Neural cell (in vitro differentiated cells): Measurements from ENCODE around the gene YPEL1. TPM values are rescaled to one million over a fixed set of nuclear protein-coding genes. Genes with fewer than 3 reads are reported as not detected.

Source experiments
- H2AFZ ChIP-seq: fragments of 200-600, 300-800 bp; sonication (generic), shearing (Covaris generic); 2 replicates; pipeline ENCODE4 v1.6.0; 2014; ENCODE audit warnings: low read depth, mild to moderate bottlenecking, antibody characterized with exemption, low read length, moderate library complexity
- H3F3A ChIP-seq: fragments of 200-600 bp; shearing (Covaris generic); 2 replicates; pipeline ENCODE4 v1.6.1; 2016; ENCODE audit warnings: mild to moderate bottlenecking, moderate library complexity, mixed read lengths, antibody characterized with exemption, low read length; ENCODE audit not compliant: insufficient read depth, poor library complexity, severe bottlenecking
- H3K27ac ChIP-seq: fragments of 200-600, 300-800 bp; sonication (generic), shearing (Covaris generic); 2 replicates; pipeline ENCODE4 v1.5.1; 2014; ENCODE audit warnings: mild to moderate bottlenecking, low read length, moderate library complexity
- H3K27me3 ChIP-seq: fragments of 300-800, 200-600 bp; sonication (generic), shearing (Covaris generic); 2 replicates; pipeline ENCODE4 v1.6.0; 2014; ENCODE audit warnings: mild to moderate bottlenecking, low read depth, low read length, moderate library complexity; ENCODE audit not compliant: insufficient read depth
- H3K36me3 ChIP-seq: fragments of 300-800, 200-600 bp; sonication (generic), shearing (Covaris generic); 2 replicates; pipeline ENCODE4 v1.5.1; 2014; ENCODE audit warnings: mild to moderate bottlenecking, antibody characterized with exemption, low read length, moderate library complexity; ENCODE audit not compliant: insufficient read depth
- H3K4me2 ChIP-seq: fragments of 300-800, 200-600 bp; sonication (generic), shearing (Covaris generic); 2 replicates; pipeline ENCODE4 v1.6.0; 2014; ENCODE audit warnings: mild to moderate bottlenecking, low read length
- H3K4me3 ChIP-seq: fragments of 300-800, 200-600 bp; sonication (generic), shearing (Covaris generic); 2 replicates; pipeline ENCODE4 v1.5.1; 2014; ENCODE audit warnings: mild to moderate bottlenecking, low read length, moderate library complexity
- H3K79me2 ChIP-seq: fragments of 200-600 bp; shearing (Covaris generic); replicated peaks from 2 replicates; pipeline ENCODE4 v1.6.0; 2014; ENCODE audit warnings: mild to moderate bottlenecking, low read length, moderate library complexity; ENCODE audit not compliant: insufficient read depth
- H3K9ac ChIP-seq: fragments of 300-800, 200-600 bp; sonication (generic), shearing (Covaris generic); 2 replicates; pipeline ENCODE4 v1.6.1; 2016; ENCODE audit warnings: mild to moderate bottlenecking, low read length, mixed read lengths
- H3K9me2 ChIP-seq: fragments of 200-600 bp; shearing (Covaris generic); 2 replicates; pipeline ENCODE4 v1.6.1; 2016; ENCODE audit warnings: mild to moderate bottlenecking, low read length, mixed read lengths; ENCODE audit not compliant: insufficient read depth
- H3K9me3 ChIP-seq: fragments of 200-600, 300-800 bp; sonication (generic), shearing (Covaris generic); 2 replicates; pipeline ENCODE4 v1.6.1; 2016; ENCODE audit warnings: mild to moderate bottlenecking, mixed run types, low read length, moderate library complexity, mixed read lengths
- H4K20me1 ChIP-seq: fragments of 200-600 bp; shearing (Covaris generic); 2 replicates; pipeline ENCODE4 v1.6.1; 2016; ENCODE audit warnings: mild to moderate bottlenecking, mixed run types; ENCODE audit not compliant: insufficient read depth
- EP300 ChIP-seq: fragments of 450-650 bp; conservative IDR thresholded peaks from 2 replicates; pipeline ENCODE4 v1.6.1; 2014; ENCODE audit warnings: antibody characterized with exemption, mild to moderate bottlenecking, moderate library complexity; ENCODE audit not compliant: poor library complexity, severe bottlenecking
- MXI1 ChIP-seq: fragments of 450-650 bp; conservative IDR thresholded peaks from 2 replicates; pipeline ENCODE4 v1.6.1; 2014; ENCODE audit warnings: antibody characterized with exemption, mild to moderate bottlenecking; ENCODE audit not compliant: poor library complexity, severe bottlenecking
- POLR2AphosphoS5 ChIP-seq: IDR thresholded peaks from 2 replicates; pipeline ENCODE4 v1.6.1; 2012
- RAD21 ChIP-seq: fragments of 450-650 bp; conservative IDR thresholded peaks from 2 replicates; pipeline ENCODE4 v1.6.1; 2014; ENCODE audit warnings: antibody characterized with exemption, mild to moderate bottlenecking, moderate library complexity
- SMC3 ChIP-seq: fragments of 450-650 bp; conservative IDR thresholded peaks from 2 replicates; pipeline ENCODE4 v1.6.1; 2014; ENCODE audit warnings: antibody characterized with exemption, mild to moderate bottlenecking, moderate library complexity; ENCODE audit not compliant: poor library complexity
- TAF1 ChIP-seq: IDR thresholded peaks from 2 replicates; pipeline ENCODE4 v1.6.1; 2012; ENCODE audit warnings: low read depth
- polyA plus RNA-seq: library from polyadenylated mRNA; depleted of rRNA; stranded (reverse); fragments of >200 nt; gene quantifications from 2 replicates; pipeline ENCODE4 v1.2.3, GENCODE V29; 2014
- TF ChIP-seq, protein P1 (sequence below): fragments of 450-650 bp; IDR thresholded peaks from 2 replicates; pipeline ENCODE4 v1.5.1; 2014; ENCODE audit warnings: antibody characterized with exemption, mild to moderate bottlenecking, moderate library complexity; ENCODE audit not compliant: poor library complexity, severe bottlenecking
- TF ChIP-seq, protein P2 (sequence below): IDR thresholded peaks from 2 replicates; pipeline ENCODE4 v1.6.1; 2012; ENCODE audit warnings: borderline replicate concordance

YPEL1 gene
- polyA plus RNA-seq, 1 donor from 2014 or later = 38.0 TPM

DNA sequence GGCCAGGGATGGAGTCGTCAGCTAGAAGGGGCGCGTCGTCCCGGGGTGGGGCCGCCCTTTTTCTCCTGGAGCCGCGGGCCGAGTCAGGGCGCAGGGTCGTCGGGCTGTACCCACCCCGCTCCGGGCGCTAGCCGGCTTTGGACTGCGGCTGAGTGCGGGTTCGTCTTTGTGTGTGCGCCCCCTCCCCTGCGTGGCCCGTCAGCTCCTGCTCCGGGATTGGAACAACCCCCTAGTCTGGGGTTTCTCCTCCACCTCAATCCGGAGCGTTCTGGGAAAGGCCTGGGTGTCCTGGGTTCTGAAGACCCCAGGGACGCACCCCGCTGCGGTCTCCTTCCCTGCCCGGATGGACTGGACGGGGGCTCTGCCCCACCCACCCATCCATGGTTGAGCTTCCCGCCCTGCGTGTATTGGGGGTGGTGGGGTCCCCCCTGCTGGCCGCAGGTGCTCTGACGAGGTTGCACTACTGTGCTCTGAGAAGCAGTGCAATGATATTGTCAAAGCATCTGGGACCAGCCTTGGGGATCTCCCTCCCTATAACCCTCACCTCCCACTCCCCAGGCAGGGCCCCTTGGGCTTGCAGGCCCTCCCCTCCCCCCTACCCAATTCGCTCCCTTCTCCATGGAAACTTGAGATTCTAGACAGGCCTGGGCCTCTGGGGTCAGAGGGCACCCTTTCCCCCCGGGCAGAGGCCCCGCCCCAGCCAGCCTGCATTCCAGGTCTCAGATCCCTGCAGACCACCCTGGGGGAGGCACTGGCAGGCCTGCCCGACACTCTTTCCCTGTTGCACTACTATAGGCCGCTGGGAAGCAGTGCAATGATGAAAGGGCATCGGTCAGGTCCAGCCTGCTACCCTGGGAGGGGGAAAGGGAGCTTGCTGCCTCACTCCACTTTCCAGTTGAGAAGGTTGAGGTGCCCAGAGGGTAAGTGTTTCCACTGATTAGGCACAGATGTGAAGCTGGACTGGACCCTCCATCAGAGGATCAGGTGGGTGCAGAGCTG lies 82.7 kb downstream of the YPEL1 start:
- Histone ChIP-seq H3K79me2 (peaks cover 6% of the 10 kb centered on the region), H3K27ac (no peak overlapping the region), H3K9me2 (no peaks in the 10 kb centered on the region), H3K9me3 (no peaks in the 10 kb centered on the region), H4K20me1 (no peaks in the 10 kb centered on the region), H3K27me3 (peaks cover 3% of the 10 kb centered on the region), H2AFZ (peak overlapping the region; percentile 76), H3K4me2 (peak overlapping the region; percentile 73), H3K36me3 (no peaks in the 10 kb centered on the region), H3F3A (no peaks in the 10 kb centered on the region), H3K9ac (peak overlapping the region; percentile 75), H3K4me3 (peak overlapping the region; percentile 88)
- no peak for TF ChIP-seq EP300
- peak; percentile 22 for TF ChIP-seq TAF1
- no peak for TF ChIP-seq POLR2AphosphoS5

DNA sequence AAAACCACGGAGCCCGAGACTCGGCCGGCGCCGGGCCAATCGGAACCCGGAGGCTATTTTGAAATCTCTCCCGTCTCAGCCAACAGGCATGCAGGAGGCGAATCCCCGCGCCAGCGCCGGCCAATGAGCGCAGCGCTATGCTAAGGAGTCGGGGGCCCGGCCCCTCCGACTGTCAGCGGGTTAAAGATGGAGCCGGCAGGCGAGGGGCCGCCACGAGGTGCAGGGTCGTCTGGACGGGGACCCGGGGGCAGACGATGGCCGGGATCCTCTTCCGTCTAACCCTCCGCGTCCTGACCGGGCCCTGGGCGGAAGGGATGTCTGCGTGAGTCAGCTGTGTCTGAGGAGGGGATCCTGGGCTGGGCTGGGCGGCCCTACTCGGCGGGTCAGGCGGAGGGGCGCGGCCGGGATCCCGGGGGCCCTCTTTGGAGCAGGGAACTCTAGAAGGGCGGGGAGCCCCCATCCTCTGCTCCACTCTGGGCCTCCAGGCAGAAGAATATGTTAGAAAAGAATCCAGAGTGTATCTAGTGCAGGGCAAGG lies 83.5 kb downstream of the YPEL1 start:
- Histone ChIP-seq H3K4me3 (peak overlapping the region; percentile 88), H2AFZ (peak overlapping the region; percentile 76), H3K79me2 (peaks cover 6% of the 10 kb centered on the region), H3K27me3 (no peaks in the 10 kb centered on the region), H3F3A (no peaks in the 10 kb centered on the region), H3K9me2 (no peaks in the 10 kb centered on the region), H3K36me3 (no peaks in the 10 kb centered on the region), H3K27ac (no peak overlapping the region), H3K9ac (peak overlapping the region; percentile 75), H3K9me3 (no peaks in the 10 kb centered on the region), H4K20me1 (no peaks in the 10 kb centered on the region), H3K4me2 (peak overlapping the region; percentile 73)
- TF ChIP-seq, protein P1, sequence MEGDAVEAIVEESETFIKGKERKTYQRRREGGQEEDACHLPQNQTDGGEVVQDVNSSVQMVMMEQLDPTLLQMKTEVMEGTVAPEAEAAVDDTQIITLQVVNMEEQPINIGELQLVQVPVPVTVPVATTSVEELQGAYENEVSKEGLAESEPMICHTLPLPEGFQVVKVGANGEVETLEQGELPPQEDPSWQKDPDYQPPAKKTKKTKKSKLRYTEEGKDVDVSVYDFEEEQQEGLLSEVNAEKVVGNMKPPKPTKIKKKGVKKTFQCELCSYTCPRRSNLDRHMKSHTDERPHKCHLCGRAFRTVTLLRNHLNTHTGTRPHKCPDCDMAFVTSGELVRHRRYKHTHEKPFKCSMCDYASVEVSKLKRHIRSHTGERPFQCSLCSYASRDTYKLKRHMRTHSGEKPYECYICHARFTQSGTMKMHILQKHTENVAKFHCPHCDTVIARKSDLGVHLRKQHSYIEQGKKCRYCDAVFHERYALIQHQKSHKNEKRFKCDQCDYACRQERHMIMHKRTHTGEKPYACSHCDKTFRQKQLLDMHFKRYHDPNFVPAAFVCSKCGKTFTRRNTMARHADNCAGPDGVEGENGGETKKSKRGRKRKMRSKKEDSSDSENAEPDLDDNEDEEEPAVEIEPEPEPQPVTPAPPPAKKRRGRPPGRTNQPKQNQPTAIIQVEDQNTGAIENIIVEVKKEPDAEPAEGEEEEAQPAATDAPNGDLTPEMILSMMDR = peak; percentile 10
- TF ChIP-seq SMC3 (no peak), RAD21 (no peak), POLR2AphosphoS5 (peak; percentile 73), MXI1 (peak; percentile 96), TAF1 (peak; percentile 36)
- TF ChIP-seq, protein P2, sequence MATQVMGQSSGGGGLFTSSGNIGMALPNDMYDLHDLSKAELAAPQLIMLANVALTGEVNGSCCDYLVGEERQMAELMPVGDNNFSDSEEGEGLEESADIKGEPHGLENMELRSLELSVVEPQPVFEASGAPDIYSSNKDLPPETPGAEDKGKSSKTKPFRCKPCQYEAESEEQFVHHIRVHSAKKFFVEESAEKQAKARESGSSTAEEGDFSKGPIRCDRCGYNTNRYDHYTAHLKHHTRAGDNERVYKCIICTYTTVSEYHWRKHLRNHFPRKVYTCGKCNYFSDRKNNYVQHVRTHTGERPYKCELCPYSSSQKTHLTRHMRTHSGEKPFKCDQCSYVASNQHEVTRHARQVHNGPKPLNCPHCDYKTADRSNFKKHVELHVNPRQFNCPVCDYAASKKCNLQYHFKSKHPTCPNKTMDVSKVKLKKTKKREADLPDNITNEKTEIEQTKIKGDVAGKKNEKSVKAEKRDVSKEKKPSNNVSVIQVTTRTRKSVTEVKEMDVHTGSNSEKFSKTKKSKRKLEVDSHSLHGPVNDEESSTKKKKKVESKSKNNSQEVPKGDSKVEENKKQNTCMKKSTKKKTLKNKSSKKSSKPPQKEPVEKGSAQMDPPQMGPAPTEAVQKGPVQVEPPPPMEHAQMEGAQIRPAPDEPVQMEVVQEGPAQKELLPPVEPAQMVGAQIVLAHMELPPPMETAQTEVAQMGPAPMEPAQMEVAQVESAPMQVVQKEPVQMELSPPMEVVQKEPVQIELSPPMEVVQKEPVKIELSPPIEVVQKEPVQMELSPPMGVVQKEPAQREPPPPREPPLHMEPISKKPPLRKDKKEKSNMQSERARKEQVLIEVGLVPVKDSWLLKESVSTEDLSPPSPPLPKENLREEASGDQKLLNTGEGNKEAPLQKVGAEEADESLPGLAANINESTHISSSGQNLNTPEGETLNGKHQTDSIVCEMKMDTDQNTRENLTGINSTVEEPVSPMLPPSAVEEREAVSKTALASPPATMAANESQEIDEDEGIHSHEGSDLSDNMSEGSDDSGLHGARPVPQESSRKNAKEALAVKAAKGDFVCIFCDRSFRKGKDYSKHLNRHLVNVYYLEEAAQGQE = peak; percentile 61
